ENCODE data around the gene PPM1F.
A peak's percentile ranks its signal among the peaks of the same experiment; 100 is the strongest.

PPM1F gene

GRCh38 chr22:21960200-21961126 is 7.8 kb upstream of the PPM1F start:
- DNase-seq, result no peak

GRCh38 chr22:21959274-21960074 is 6.8 kb upstream of the PPM1F start:
- no peak for DNase-seq

GRCh38 chr22:21958360-21959273 is 6.0 kb upstream of the PPM1F start:
- DNase-seq, result no peak

- no peak for DNase-seq
Observed at GRCh38 chr22:21951931-21952465, 650 bp downstream of the PPM1F start.

GRCh38 chr22:21951062-21951461 is 1.6 kb downstream of the PPM1F start:
- DNase-seq, result no peak

- DNase-seq, result no peak
Observed at GRCh38 chr22:21949948-21950347, 2.7 kb downstream of the PPM1F start.

- no peak for DNase-seq
Observed at GRCh38 chr22:21949569-21949918, 3.1 kb downstream of the PPM1F start.

- DNase-seq, result no peak
Observed at GRCh38 chr22:21948824-21949568, 3.7 kb downstream of the PPM1F start.

- no peak for DNase-seq
Observed at GRCh38 chr22:21948390-21948789, 4.3 kb downstream of the PPM1F start.

GRCh38 chr22:21947040-21948014 is 5.3 kb downstream of the PPM1F start:
- no peak for DNase-seq

GRCh38 chr22:21946262-21946925 is 6.3 kb downstream of the PPM1F start:
- DNase-seq, result no peak

- no peak for DNase-seq
Observed at GRCh38 chr22:21945453-21946261, 7.0 kb downstream of the PPM1F start.

GRCh38 chr22:21944871-21945270 is 7.8 kb downstream of the PPM1F start:
- DNase-seq, result no peak

GRCh38 chr22:21943571-21944448 is 8.8 kb downstream of the PPM1F start:
- DNase-seq, result no peak

- DNase-seq, result peak; percentile 52
Observed at GRCh38 chr22:21942407-21943343, 10.0 kb downstream of the PPM1F start.

- no peak for DNase-seq
Observed at GRCh38 chr22:21941921-21942320, 10.7 kb downstream of the PPM1F start.

GRCh38 chr22:21940521-21940920 is 12.1 kb downstream of the PPM1F start:
- no peak for DNase-seq

Measured in 8988T (cell line).